LoVo (cell line): ENCODE results near the gene SHQ1.

ENCODE experiments used
- DNase-seq: peaks from one replicate; pipeline ENCODE4 v3.0.0-alpha.2; 2016; ENCODE audit warnings: low spot score

SHQ1 gene

GRCh38 chr3:72848703-72849081 lies 447 bp upstream of the SHQ1 start:
- peak; percentile 25 for DNase-seq

DNA sequence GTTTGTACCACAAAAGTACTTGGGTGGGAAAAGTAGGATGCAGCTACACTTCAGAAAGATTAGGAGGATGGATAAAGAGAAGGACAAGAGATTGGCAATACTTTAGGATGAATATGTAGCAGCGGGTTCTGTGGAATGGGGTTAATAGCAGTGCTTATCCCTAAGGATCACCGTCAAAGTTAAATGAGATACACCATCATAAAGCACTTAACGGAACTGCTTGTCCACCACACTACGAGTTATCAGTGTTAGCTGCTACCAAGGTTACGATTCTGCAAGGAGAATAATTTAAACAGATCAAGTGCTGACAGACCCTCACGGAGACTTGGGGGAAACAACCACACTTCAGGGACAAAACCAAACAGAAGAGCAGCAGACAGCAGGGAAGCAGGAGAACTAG lies 963 bp downstream of the SHQ1 start:
- DNase-seq = no peak

- no peak for DNase-seq
These were observed 2.1 kb downstream of the SHQ1 start for GRCh38 chr3:72846166-72846565.

- no peak for DNase-seq
These were observed 3.7 kb downstream of the SHQ1 start for GRCh38 chr3:72844436-72844993.

DNA sequence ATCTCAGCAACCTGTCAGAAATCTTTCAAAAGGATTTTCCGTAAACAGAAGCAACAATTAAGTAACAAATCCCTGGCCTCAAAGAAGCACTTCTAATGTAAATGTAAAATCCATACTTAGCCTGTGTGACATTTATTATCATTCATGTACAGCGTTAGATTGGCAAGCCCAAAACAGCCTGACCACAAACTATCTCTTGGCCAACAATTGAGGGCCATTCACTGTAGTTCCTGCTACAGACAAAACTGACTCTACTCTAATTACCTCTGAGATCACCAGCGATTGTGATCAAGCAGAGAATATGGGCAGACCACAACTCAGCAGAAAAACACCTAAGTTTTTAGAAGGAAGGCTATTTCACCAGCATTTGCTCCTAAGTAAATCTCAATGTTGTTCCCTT lies 9.2 kb downstream of the SHQ1 start:
- no peak for DNase-seq

- no peak for DNase-seq
These were observed 11.3 kb downstream of the SHQ1 start for GRCh38 chr3:72836923-72837322.

DNA sequence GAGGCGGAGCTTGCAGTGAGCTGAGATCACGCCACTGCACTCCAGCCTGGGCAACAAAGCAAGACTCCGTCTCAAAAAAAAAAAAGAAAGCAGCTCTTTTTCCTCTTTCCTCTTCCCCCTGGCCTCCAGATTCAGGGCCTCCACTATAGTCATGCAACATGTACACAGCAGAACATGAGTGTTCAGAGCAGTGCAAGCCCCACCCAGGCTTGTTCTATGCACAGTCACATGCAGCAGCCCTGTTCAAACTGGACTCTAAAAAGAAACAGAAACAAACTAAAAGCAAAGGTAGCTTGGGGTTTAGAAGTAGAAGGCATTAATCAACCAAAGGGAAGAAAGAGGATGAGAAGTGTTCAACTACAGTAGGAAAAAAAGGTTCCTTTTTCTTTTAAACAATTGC lies 11.8 kb downstream of the SHQ1 start:
- DNase-seq = no peak

DNA sequence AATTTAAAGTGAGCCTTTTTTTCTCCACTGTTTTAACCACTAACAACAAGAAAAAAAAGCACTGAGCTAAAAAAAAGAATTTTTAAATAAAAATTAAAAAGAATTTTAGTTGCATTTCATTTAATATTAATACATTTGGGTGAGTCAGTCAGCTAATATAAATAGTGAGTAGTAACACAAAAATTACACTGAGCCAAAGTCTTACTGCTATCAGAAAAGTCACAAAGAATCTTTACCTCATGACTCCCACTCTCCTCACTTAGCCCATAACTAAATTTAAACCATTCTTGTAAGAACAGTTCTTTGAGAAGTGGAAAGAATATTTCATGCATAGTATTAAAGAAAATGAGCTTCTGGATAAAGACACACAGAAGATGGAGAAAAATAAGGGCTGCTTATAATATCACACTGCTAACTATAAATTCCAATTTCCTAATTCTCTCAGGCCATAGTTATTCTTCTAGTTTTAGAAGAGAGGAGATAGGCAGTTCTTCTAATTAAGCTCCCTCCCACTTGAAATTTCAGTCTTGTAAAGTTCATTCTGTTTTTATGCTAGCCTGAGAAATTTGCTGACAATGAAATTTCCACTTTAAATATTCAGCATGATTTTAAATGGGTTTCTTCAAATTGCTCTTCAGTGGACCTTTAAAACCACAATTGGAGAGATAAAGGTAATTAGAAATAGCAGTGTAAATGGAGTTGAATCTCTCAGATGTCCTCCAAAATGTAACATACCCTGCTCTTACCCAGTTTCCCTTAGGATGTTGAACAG lies 17.6 kb downstream of the SHQ1 start:
- no peak for DNase-seq

DNA sequence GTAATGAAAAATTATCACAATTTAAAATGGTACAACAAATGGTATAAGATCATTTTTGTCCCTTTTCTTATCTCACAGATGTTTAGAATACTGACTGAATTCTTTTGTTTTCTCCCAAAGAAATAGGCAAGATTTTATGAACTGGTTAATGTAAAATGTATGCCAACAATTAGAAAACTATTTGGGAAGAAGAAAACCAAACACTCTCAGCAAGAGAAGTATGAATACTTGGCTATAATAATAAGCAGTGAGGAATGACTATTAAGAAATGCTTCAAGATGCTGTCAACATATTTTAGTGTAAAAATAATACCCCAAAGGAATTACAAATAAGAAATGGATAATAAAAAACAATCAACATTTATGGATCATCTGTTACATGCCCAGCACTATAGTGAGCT lies 18.5 kb downstream of the SHQ1 start:
- DNase-seq = no peak

DNA sequence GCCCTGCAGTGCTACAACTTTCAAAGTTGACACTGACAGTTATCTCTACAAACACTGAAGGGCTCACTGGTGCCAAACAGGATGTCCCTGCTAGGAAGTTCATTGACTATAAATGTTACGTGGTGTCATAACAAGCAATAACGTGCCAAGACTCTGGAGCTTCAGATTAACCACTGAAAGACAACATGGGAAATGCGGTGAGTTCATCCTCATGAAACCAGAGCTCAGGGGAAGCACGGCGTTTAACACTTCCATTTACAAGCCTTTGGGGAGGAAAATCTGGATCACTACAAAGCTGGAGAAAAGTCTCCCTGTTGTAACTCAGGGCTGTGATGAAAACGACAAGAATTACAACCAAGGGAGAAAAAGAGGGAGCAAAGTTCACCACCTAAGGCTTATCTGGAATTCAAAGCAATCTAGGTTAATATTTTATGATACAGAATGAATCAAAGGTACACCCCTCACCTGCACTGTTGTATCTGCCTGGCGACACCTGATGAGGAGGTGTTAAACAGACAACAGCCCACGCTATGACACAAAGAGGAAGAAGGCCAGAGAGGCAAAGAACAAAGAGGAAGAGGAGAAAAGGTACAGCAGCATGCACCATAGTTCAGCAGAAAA lies 27.0 kb downstream of the SHQ1 start:
- peak; percentile 65 for DNase-seq

DNA sequence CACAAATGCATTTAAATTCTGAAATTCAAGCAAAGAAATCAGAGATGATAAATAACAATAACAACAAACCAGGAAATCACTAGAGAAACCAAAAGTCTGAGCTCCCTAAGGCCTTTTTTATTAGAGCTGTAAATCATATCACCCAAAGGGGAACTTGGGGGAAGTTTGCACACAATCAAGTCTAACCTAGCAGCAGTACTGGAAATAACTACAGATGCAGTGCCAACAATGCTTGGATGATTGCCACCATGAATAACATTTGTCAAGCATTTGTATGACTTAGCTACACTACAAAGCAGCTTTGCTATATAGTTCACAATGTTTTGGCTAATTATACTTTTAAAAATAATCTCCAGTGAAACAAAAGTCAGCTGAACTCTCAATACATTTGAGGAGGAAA lies 27.8 kb downstream of the SHQ1 start:
- DNase-seq = peak; percentile 29

GRCh38 chr3:72818905-72819304 lies 29.3 kb downstream of the SHQ1 start:
- no peak for DNase-seq

DNA sequence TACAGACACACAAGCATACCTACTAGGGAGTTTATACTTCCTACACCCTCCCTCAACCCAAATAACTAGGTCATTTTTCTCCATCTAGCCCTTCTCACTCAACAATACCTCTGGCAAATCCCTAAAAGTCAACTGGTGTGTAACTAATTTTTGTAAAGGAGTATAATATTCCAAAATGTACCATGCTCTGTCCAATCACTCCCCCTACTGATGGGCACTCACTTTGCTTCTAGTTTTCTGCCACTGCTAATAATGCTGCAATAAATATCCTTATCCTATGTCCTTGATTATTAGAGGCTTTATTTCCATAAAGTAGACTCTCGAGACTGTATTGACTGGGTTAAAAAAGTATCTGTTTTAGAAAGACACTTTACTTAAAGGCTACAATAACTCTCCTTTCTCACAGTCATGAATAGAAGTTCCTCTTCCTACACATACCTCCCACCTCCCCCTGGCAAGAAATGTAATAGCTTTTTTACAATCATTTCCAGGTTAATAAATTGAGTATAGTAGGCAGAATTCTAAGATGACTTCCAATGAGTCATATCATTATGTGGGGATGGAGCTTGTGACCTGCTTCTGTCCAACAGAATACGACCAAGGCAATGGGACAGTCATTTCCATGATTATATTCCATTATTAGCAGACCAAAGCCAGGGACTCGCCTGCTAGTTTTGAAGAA lies 30.0 kb downstream of the SHQ1 start:
- DNase-seq = no peak

- DNase-seq = no peak
These were observed 31.3 kb downstream of the SHQ1 start for GRCh38 chr3:72816862-72817355.

- DNase-seq = no peak
These were observed 33.9 kb downstream of the SHQ1 start for GRCh38 chr3:72814308-72814707.

DNA sequence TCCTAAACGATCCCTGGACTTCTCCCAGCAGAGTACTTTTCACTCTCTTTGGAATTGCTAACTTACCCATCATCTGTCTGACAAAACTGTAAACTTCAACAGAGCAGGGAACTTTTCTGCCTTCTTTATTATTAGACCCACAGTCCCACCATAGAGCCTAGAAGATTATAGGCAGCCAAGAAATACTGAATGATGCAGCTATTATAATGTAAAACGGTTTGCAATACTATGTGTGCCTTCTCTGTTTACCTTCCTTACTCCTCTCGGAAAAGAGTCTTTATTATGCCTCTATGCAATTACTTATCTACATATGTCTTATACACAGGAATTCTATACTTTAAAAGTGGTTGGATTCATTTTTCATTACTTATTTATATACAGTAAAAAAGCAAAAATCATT lies 36.0 kb downstream of the SHQ1 start:
- no peak for DNase-seq

DNA sequence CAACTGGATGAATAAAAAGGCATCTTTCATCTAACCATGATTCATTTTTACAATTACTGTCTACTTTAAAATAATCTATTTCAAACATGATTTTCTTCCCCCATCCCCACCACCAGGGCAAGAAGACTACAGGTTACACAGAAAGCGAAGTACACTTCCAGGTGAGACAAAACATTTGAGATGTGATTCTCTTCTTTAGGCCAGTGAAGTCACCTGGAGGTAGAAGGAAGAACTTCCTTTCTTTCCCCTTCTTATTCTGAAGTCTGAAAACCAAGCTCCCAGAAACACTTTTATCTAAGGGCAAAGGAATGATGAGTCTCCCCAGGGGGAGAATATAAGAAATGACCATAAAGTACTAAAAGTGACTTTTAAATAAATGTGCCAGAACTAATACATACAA lies 36.7 kb downstream of the SHQ1 start:
- no peak for DNase-seq

- no peak for DNase-seq
These were observed 37.4 kb downstream of the SHQ1 start for GRCh38 chr3:72810659-72811434.

DNA sequence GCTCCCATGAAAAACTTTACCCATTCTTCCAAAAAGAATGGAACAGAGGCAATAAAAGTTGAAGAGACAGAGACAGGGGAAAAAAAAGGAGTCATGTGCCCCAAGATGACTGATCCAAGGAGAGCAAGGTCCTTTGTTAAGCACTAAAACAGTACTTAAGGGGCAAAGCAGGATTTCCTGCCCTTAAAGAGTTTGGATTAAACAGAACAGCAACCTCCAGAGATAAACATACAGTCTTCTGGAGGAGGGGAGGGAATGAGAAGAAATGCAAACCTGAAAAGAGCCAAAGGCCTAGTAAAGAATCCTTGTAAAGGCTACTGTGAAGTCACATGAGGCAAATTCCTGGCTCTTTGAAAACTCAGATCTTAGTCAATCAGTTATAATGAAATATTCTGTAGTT lies 38.2 kb downstream of the SHQ1 start:
- DNase-seq = no peak

DNA sequence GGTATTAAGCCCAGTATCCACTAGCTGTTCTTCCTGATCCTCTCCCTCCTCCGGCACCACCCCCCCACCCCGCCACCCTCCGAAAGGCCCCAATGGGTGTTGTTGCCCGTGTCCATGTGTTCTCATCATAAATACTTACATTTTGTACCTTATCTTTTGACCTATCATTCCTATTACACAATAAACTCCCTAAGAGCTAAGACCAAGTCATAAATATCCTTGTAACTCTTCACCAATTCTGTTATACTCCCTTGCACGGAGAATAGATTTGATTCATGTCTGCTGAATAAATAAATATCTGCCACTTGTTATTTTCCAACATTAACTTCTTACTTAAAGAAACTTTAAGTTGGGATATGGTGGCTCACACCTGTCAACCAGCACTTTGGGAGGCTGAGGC lies 43.9 kb downstream of the SHQ1 start:
- no peak for DNase-seq

DNA sequence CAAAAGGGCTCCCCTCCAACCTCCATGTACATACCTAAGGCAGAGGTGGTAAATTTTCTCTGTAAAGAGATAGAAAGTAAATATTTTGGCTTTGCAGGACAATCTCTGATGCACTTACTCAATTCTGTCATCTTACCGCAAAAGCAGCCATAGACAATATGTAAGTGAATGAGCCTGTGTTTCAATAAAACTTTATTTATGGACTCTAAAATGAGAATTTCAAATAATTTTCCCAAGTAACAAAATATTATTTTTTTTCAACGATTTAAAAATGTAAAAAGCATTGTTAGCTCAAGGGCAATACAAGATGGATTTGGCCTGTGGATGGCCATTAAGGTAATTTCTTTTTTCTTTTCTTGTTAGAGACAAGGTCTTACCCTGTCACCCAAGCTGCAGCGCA lies 44.7 kb downstream of the SHQ1 start:
- no peak for DNase-seq

DNA sequence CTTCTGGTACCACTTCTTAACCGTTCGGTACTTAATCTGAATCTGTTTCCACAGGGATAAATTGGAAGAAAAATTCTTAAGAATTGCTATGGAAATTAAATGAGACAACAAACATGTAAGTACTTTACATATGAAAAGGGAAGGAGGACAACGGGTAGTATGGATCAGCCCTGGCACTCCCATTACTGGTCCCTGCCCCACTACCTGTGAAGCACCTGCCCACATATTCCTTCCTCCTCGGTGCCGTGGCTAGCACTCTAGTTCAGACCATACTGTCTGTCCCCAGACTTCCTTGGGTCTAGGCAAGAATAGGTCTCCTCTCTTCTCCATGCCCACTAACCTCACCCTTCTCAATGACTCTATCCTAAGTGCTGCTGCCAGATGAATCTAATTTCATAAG lies 46.2 kb downstream of the SHQ1 start:
- DNase-seq = no peak
